LNCaP clone FGC (cell line): Measurements from ENCODE around the gene SORCS3.

Experiments
- DNase-seq: peaks from one replicate; pipeline ENCODE4 v3.0.0-alpha.2; 2011; ENCODE audit warnings: low read depth
- H3K4me3 ChIP-seq: 2 replicates; pipeline ENCODE4 v1.5.1; 2011; ENCODE audit warnings: mild to moderate bottlenecking, low read depth, low read length, control low read depth
- CTCF ChIP-seq: IDR thresholded peaks from 2 replicates; pipeline ENCODE4 v1.5.1; 2012; ENCODE audit warnings: mild to moderate bottlenecking; ENCODE audit not compliant: control insufficient read depth, insufficient read depth; ENCODE audit errors: extremely low read depth

Gene SORCS3

DNA sequence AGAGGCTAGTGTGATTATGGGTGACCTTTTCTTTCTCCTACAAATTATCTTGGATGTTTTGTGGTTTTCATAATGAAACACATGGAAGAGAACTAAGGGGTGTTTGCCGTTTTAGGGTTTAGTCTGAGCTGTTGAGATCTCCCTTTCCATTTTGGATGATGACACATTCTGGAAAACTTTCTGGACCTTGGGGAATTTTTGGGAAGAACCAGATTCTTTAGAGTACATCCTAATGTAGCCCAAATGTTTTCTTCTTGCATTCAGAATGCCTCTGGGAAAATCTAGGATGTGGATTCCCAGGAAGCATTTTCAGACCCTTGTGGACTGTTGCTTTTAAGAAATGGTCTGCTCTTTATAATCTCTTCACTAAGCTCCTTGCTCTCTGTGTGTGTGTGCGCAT, 165.7 kb downstream of the SORCS3 start:
- no peak for DNase-seq
- H3K4me3 ChIP-seq = no peak overlapping the region
- no peak for TF ChIP-seq CTCF

- no peak for DNase-seq
- no peak overlapping the region for H3K4me3 ChIP-seq
- TF ChIP-seq CTCF = no peak
These were observed 166.7 kb downstream of the SORCS3 start for GRCh38 chr10:104807581-104808310.

DNA sequence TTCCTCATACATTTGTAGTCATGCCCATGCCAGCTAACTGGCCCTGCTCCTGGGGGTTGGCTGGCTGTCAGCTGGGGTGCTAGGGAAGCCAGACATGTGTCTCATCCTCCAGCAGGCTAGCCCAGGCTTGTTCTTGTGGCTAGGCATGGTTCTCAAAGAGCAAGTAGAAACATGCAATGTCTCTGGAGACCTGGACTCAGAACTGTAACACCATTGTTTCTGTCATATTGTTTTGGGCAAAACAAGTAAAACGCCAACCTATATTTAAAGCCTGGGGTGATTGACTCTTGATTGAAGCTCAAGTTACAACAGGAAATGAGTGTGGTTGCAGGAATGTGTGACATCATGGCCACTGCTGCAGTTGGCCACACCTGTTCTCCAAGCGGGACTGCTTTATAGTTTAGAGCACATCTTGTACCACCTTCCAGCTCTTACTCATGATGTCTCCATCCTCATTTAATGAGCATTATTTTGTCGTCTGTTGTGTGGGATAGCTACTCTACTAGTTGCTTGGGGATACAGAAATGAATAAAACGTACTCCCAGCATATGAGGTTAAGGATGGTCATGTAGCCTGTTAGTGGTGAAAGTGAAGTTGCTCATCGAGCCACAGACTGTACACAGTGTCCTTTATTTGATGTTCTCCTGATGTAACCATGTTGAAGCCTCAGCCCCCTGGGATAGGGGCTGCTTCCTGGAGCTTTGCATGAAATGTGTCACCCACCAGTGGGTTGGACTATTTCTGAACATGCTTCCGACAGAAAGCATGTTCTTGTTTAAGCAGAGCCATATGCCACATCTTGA, 168.4 kb downstream of the SORCS3 start:
- TF ChIP-seq CTCF = no peak
- H3K4me3 ChIP-seq = no peak overlapping the region
- no peak for DNase-seq

- no peak overlapping the region for H3K4me3 ChIP-seq
These were observed 170.1 kb downstream of the SORCS3 start for GRCh38 chr10:104811166-104811565.

DNA sequence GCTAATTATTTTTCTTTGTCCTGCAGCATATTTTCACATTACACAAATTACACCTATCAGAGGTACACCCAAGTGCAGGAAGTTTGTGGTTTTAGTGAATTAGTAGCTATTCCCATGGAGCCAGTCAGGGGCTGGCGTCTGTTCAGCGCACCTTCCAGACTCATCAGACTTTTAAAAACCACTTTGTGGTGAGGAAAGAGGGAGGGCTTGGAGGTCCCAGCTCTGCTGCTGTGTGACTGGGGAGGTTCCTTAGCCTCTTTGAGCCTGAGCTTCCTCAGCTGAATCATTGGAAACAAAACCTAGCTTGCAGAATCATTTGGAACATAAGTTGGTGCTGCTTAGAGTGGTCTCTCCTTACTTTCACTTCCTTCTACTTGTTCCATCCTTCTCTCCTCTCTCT, 175.4 kb downstream of the SORCS3 start:
- TF ChIP-seq CTCF = no peak
- no peak for DNase-seq
- H3K4me3 ChIP-seq = no peak overlapping the region

More at GRCh38 chr10:104811166-104811565, 170.1 kb downstream of the SORCS3 start:
- TF ChIP-seq CTCF = no peak
- DNase-seq = no peak

DNA sequence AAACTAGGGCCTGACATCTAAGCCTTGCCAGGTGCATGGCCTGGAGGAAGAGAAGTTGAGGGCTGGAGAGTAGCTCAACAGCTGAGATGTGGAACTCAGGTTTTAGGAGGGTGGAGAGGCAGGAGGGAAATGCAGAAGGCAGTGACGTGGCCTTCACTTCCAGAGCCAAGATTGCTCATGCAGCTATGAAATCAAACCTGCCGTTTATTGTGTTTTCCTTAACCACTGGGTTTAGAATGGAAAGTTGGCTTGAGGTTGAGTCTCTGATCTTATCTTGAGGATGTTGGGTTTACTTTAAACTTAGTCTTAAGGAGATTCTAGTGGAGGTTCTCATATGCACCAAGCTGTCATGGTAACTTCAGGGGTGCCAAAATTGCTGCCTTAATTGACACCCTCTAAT, 178.6 kb downstream of the SORCS3 start:
- peak; percentile 67 for DNase-seq
- no peak for TF ChIP-seq CTCF
- H3K4me3 ChIP-seq = no peak overlapping the region
